ENCODE data around the gene IL33. TPM values are rescaled to one million over a fixed set of nuclear protein-coding genes. Genes with fewer than 3 reads are reported as not detected.

Gene IL33
- total RNA-seq, 2 experiments from 2014 or later, result not detected

Other genes starting within 250 kb of the IL33 start
- 10 to 100 TPM; 20.2 to 21.6 TPM for gene RANBP6, start 200.2 kb upstream of the IL33 start, total RNA-seq
- not detected for gene TPD52L3, start 112.6 kb downstream of the IL33 start, total RNA-seq
- 10 to 100 TPM; 59.3 to 68.6 TPM for gene UHRF2, start 197.4 kb downstream of the IL33 start, total RNA-seq

Measured in activated CD8-positive, alpha-beta T cell treated with anti-CD3 and anti-CD28 coated beads, Interleukin-2, amount 10 ng/mL, durations not matched to agents 7 days and 5 days (primary cell).